Small intestine (tissue), 7 donors: ENCODE measurements around the gene BICC1. TPM values are rescaled to one million over a fixed set of nuclear protein-coding genes. Genes with fewer than 3 reads are reported as not detected.

ENCODE experiments used
- DNase-seq, 2 donors: peaks; one replicate each; pipeline versions ENCODE4 v3.0.0 to v3.0.0-alpha.2; 2013
- FAIRE-seq: peaks from 2 replicates; lab custom pipeline; 2012; peaks lifted over from hg19 to GRCh38; lab: Jason Lieb, UNC
- H3K27ac ChIP-seq, 3 donors: one replicate each; pipeline ENCODE4 v1.5.1; 2013; ENCODE audit warnings: low read length in 2 of 3, mild to moderate bottlenecking in 2 of 3, control low read depth in 1 of 3, inconsistent platforms in 1 of 3, low read depth in 1 of 3, moderate library complexity in 1 of 3
- H3K27me3 ChIP-seq, 3 donors: one replicate each; pipeline ENCODE4 v1.6.1; 2013; ENCODE audit warnings: low read length in 3 of 3, inconsistent platforms in 1 of 3; ENCODE audit not compliant: control insufficient read depth in 3 of 3, insufficient read depth in 3 of 3
- H3K36me3 ChIP-seq, 3 donors: one replicate each; pipeline ENCODE4 v1.6.1; 2013; ENCODE audit warnings: low read length in 3 of 3, inconsistent platforms in 1 of 3, low read depth in 1 of 3, mild to moderate bottlenecking in 1 of 3, moderate library complexity in 1 of 3; ENCODE audit not compliant: control insufficient read depth in 3 of 3, insufficient read depth in 2 of 3
- H3K4me1 ChIP-seq, 3 donors: one replicate each; pipeline ENCODE4 v1.6.1; 2013; ENCODE audit warnings: low read length in 2 of 3, inconsistent platforms in 1 of 3, low read depth in 1 of 3, mild to moderate bottlenecking in 1 of 3, moderate library complexity in 1 of 3; ENCODE audit not compliant: control insufficient read depth in 3 of 3, insufficient read depth in 2 of 3
- H3K4me3 ChIP-seq, 3 donors: one replicate each; pipeline ENCODE4 v1.5.1; 2013; ENCODE audit warnings: low read length in 3 of 3, control low read depth in 1 of 3, inconsistent platforms in 1 of 3, low read depth in 1 of 3, mild to moderate bottlenecking in 1 of 3, moderate library complexity in 1 of 3
- H3K9me3 ChIP-seq, 2 donors: one replicate each; pipeline ENCODE4 v1.6.1; 2013; ENCODE audit warnings: low read depth in 1 of 2, low read length in 1 of 2; ENCODE audit not compliant: control insufficient read depth in 2 of 2, insufficient read depth in 1 of 2
- WGBS, 3 donors: extraction: QIAGEN DNeasy Blood & Tissue Kit; methylation state at CpG; one replicate each; pipeline ENCODE4 v1.1.7; 2013; 5-methylcytosine and 5-hydroxymethylcytosine counted together
- polyA plus RNA-seq, 4 donors: library from polyadenylated mRNA; stranded (reverse) in 3 of 4; unstranded in 1 of 4; fragments of 200-250 nt in 3 of 4; fragments of 120-200 nt in 1 of 4; gene quantifications; one replicate each; pipeline versions ENCODE4 v1.2.1 to v1.2.3, GENCODE V29; 2013
- donor health status: healthy with polysubstance abuse.
- donor health status: control.
- donor health status: control.
- donor health status: Bipolar disorder and iron deficiency.
- donor health status: healthy.

Gene BICC1
- polyA plus RNA-seq, 4 donors: 0.81 to 4.7 (median 1.3) TPM; not detected in 1

DNA sequence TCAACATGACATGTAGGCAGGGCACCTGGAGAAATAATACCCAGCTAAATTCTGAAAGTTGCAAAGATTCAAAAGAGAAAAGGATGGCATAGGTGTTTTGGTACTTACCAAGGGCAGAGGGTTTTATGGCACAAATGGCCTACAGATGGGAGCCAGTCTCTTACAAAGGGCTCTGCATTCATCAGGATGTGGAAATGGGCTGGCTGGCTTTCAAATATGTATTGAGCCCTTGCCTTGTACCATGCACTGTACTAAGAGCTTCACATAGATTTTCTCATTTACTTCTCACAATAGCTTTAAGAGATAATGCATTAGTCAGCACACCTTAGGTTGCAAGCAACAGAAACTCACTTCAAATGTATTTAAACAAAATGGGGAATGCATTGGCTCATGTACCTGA, 327.1 kb downstream of the BICC1 start:
- no peak for FAIRE-seq

DNA sequence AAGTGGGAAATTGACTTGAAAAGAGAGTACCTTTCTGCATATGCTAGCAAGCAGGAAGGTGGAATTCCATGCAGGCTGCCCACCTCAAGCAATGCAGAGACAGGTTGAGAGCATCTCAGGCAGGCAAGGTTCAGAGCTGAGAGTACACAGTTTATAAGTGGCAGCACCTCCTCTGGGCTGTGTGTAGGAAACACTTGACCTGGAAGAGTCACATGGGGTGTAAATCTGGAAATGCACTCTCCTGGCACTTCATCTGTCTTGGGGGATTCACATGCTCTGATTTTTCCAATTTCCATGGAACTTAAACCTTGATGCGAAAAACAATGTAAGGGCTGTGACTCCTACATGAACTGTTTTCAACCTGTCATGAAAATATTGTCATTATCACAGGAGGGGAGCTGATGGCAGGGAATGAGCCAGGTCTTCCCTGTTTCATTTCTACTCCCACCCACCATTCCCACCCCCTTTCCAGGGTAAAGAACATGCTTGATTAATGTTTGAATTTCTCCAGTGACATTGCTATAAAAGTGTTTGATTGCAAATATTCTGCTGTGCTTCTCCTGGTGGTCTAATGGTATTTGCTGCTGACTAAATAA, 328.3 kb downstream of the BICC1 start:
- Histone ChIP-seq H3K27ac (no peak overlapping the region), H3K9me3 (no peaks in the 10 kb centered on the region), H3K36me3 (no peaks in the 10 kb centered on the region), H3K4me1 (no peaks in the 10 kb centered on the region), H3K4me3 (no peak overlapping the region), H3K27me3 (no peaks in the 10 kb centered on the region)
- no peak for DNase-seq
- 77 to 89% (median 86%) methylated on average over 1 of the region's 1 CpG for WGBS, 3 donors
- no peak for FAIRE-seq

More for the DNA sequence above, 327.1 kb downstream of the BICC1 start:
- DNase-seq: no peak
- Histone ChIP-seq H3K27ac (no peak overlapping the region), H3K9me3 (no peaks in the 10 kb centered on the region), H3K4me1 (no peaks in the 10 kb centered on the region), H3K36me3 (no peaks in the 10 kb centered on the region), H3K27me3 (no peaks in the 10 kb centered on the region), H3K4me3 (no peak overlapping the region)

DNA sequence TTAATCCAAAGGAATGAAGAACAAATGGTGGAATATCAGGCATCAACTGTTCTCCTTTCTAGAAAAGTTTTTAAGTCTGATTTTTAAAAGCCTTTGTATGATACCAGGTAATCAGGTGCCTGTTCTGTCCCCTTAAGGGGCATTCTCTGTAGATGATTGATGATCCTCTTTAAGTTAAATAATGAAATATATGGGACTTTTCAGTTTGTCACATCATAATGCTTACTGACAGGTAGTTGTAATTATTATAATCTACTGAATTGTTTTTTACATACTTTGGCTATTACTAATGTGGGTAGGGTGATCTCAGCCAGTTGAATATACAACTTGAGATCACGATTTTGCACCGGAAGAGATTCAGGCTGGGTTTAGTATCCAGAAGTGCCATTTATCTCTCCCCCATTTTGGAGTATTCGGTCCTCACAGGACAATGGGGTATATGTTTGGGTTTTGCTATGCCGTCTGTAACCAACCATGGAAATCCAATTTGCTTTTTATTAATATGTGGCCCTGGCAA, 330.2 kb downstream of the BICC1 start:
- no peaks in the 10 kb centered on the region for H3K27me3 ChIP-seq
- no peak overlapping the region for H3K27ac ChIP-seq
- no peak overlapping the region for H3K4me3 ChIP-seq
- WGBS, 3 donors: 86 to 88% (median 86%) methylated on average over 4 of the region's 4 CpGs
- H3K9me3 ChIP-seq: no peaks in the 10 kb centered on the region
- DNase-seq (no peak), FAIRE-seq (no peak)
- no peaks in the 10 kb centered on the region for H3K36me3 ChIP-seq
- H3K4me1 ChIP-seq: no peaks in the 10 kb centered on the region

DNA sequence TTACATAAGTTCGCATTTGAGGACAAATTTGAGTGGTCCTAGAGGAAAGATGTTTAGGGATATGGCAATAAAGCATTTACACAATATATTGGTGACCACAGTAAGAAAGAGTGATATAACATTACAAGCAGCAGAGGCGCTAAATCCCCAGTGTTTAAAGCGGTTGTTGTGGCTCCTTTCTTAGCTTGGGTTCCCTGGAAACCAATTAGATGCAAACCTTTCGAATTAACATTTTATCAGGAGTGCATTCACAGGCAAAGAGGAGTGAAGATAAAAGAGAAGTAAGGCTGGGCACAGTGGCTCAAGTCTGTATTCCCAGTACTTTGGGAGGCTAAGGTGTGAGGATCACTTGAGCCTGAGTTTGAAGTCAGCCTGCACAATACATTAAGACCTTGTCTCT, 331.1 kb downstream of the BICC1 start:
- WGBS, 3 donors: 84 to 89% (median 87%) methylated on average over 4 of the region's 4 CpGs
- DNase-seq (no peak), FAIRE-seq (no peak)
- no peaks in the 10 kb centered on the region for H3K27me3 ChIP-seq
- H3K4me1 ChIP-seq: no peaks in the 10 kb centered on the region
- no peak overlapping the region for H3K4me3 ChIP-seq
- no peaks in the 10 kb centered on the region for H3K9me3 ChIP-seq
- no peak overlapping the region for H3K27ac ChIP-seq
- no peaks in the 10 kb centered on the region for H3K36me3 ChIP-seq

DNA sequence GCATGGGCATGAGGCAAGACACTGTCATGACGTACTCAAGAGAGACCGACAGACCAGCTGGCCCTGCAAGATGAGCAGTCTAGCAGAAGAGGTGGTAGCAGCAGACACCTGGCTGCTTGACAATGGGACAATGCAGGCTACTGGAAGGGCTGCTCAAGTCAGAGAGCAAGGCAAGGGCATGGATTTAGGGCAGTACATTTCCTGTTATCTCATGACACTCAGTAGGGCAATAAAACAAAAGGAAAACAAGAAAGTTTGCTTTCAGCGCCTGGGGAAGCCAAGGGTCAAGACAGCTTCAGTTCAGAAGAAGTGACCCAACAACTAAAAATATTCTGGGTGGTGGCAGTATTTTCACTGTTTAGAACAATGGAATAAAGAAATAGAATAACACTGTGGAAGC, 332.0 kb downstream of the BICC1 start:
- no peak overlapping the region for H3K4me3 ChIP-seq
- no peaks in the 10 kb centered on the region for H3K9me3 ChIP-seq
- DNase-seq (no peak), FAIRE-seq (no peak)
- no peaks in the 10 kb centered on the region for H3K4me1 ChIP-seq
- H3K27me3 ChIP-seq: no peaks in the 10 kb centered on the region
- H3K36me3 ChIP-seq: no peaks in the 10 kb centered on the region
- WGBS, 3 donors: 55 to 74% (median 63%) methylated on average over 3 of the region's 3 CpGs
- H3K27ac ChIP-seq: no peak overlapping the region

DNA sequence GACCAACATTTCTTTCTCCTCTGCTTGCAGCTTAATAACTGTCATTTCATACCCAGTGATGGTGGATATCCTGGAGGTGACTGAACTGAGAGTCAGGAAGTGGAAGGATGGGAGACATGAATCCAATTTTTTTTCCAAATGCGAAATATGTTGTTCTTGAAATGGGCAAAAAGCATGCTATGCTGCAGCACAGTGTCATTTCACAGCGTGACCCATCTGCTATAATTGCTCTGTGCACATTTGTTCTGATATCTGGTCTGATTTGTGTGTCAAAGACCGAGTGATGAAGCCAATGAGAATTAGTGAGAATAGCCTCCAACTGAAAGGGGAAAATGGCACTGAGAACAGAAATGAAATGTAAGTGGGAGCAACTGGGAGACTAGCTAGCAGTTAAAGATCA, 334.2 kb downstream of the BICC1 start:
- H3K4me3 ChIP-seq: no peak overlapping the region
- no peaks in the 10 kb centered on the region for H3K27me3 ChIP-seq
- FAIRE-seq (no peak), DNase-seq (no peak)
- WGBS, 3 donors: 74 to 80% (median 76%) methylated on average over 3 of the region's 3 CpGs
- H3K9me3 ChIP-seq: no peaks in the 10 kb centered on the region
- H3K36me3 ChIP-seq: no peaks in the 10 kb centered on the region
- no peak overlapping the region for H3K27ac ChIP-seq
- no peaks in the 10 kb centered on the region for H3K4me1 ChIP-seq

DNA sequence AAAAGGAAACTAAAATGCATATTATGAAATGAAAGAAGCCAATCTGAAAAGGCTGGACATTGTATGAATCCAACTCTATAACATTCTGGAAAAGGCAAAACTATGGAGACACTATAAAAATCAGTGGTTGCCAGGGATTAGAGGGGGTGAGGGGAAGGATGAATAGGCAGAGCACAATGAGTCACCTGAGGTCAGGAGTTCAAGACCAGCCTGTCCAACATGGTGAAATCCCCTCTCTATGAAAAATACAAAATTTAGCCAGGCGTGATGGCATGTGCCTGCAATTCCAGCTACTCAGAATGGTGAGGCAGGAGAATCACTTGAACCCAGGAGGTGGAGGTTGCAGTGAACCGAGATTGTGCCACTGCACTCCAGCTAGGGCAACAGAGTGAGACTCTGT, 338.9 kb downstream of the BICC1 start:
- Histone ChIP-seq H3K27me3 (no peaks in the 10 kb centered on the region), H3K27ac (no peak overlapping the region), H3K4me3 (no peak overlapping the region), H3K9me3 (no peaks in the 10 kb centered on the region), H3K4me1 (no peaks in the 10 kb centered on the region), H3K36me3 (no peaks in the 10 kb centered on the region)
- FAIRE-seq (no peak), DNase-seq (no peak)
- WGBS, 3 donors: 77 to 88% (median 84%) methylated on average over 2 of the region's 2 CpGs

DNA sequence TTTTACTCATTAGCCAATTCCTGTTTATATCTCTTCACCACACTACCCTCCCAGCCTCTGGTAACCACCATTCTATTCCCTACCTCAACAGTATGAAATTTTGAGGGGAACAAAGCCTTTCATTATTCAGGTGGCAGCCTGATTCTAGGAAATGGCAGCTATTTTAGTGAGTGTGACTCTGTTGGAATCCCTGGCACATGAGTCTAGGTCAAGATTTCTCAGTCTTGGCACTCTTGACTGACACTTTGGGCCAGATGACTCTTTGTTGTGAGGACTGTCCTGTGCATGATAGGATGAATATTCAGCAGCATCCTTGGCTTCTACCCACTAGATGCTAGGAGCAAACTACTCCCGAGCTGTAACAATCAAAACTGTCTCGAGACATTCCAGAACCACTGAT, 341.0 kb downstream of the BICC1 start:
- Histone ChIP-seq H3K4me3 (no peak overlapping the region), H3K9me3 (no peaks in the 10 kb centered on the region), H3K27me3 (no peaks in the 10 kb centered on the region), H3K36me3 (no peaks in the 10 kb centered on the region), H3K27ac (no peak overlapping the region), H3K4me1 (no peaks in the 10 kb centered on the region)
- FAIRE-seq (no peak), DNase-seq (no peak)
- WGBS, 3 donors: 81 to 87% (median 84%) methylated on average over 2 of the region's 2 CpGs

DNA sequence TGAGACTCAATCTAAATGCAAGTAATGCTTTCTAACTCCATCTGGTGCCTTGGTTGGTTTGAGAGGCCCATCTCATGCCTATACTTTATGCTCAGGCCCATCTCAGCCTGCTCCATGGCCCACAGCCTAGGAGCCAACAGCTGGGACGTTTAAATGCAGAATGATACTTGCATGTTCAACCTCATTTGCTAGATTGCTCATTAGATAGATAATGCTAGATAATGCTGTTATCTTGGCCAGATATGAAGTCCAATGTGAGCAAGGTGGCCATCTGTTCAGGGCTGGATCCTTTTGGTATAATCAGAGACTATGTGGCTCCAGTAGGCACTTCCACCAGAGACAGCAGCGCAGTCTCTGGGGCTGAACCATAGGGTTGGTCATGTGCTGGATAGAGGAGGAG, 342.1 kb downstream of the BICC1 start:
- H3K27me3 ChIP-seq: no peaks in the 10 kb centered on the region
- H3K36me3 ChIP-seq: no peaks in the 10 kb centered on the region
- H3K9me3 ChIP-seq: no peaks in the 10 kb centered on the region
- H3K4me3 ChIP-seq: no peak overlapping the region
- no peak overlapping the region for H3K27ac ChIP-seq
- no peak for FAIRE-seq
- no peaks in the 10 kb centered on the region for H3K4me1 ChIP-seq
- WGBS, 3 donors: 50 to 57% (median 53%) methylated on average over 2 of the region's 2 CpGs
- no peak for DNase-seq
